Neutrophil (primary cell): ENCODE measurements around the gene EXOC6B.

ENCODE experiments used
- H3K27ac ChIP-seq: fragments of 200-600 bp; sonication (generic); 2 replicates; pipeline ENCODE4 v1.5.1; 2016; ENCODE audit warnings: mild to moderate bottlenecking, moderate library complexity
- H3K27me3 ChIP-seq: fragments of 200-600 bp; sonication (generic); 2 replicates; pipeline ENCODE4 v1.6.0; 2016; ENCODE audit warnings: mild to moderate bottlenecking
- H3K36me3 ChIP-seq: fragments of 200-600 bp; sonication (generic); 2 replicates; pipeline ENCODE4 v1.5.1; 2017
- H3K4me1 ChIP-seq, 2 experiments: fragments of 200-600 bp in 1 of 2; sonication (generic) in 1 of 2; 1 replicate in 1 of 2; 2 replicates in 1 of 2; pipeline versions ENCODE4 v1.5.1 to v1.6.1; 2013 to 2016; ENCODE audit warnings: low read depth in 1 of 2, low read length in 1 of 2, mild to moderate bottlenecking in 1 of 2, moderate library complexity in 1 of 2; ENCODE audit not compliant: control insufficient read depth in 1 of 2, insufficient read depth in 1 of 2
- H3K4me3 ChIP-seq, 2 experiments: fragments of 200-600 bp in 1 of 2; sonication (generic) in 1 of 2; 1 replicate in 1 of 2; 2 replicates in 1 of 2; pipeline ENCODE4 v1.5.1; 2013 to 2016; ENCODE audit warnings: low read depth in 1 of 2, low read length in 1 of 2, mild to moderate bottlenecking in 1 of 2, moderate library complexity in 1 of 2
- H3K9me3 ChIP-seq: fragments of 200-600 bp; sonication (generic); 2 replicates; pipeline ENCODE4 v1.5.1; 2016
- TF ChIP-seq, protein P1 (sequence below): fragments of 200-600 bp; sonication (generic); IDR thresholded peaks from 2 replicates; pipeline ENCODE4 v1.5.1; 2016; ENCODE audit warnings: antibody characterized with exemption

The EXOC6B gene

DNA sequence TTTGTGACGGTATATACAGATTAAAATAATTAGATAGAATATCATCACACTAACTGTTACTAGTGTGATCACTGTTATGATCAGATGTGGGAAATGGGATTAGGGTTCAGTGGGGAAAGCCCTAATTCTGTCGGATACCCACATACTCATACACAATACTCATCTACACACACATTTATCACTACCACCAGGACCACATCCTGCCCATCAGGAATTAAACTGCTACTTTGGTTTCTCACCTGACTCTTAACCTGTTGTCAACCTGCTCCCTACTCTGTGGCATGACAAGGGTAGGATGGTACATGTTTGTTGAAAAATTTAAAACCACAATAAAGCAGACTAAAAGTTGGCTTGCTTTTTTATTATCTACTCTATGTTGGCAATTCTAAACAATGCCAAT lies 653.4 kb downstream of the EXOC6B start:
- Histone ChIP-seq H3K27me3 (peaks cover 10% of the 10 kb centered on the region), H3K9me3 (no peaks in the 10 kb centered on the region), H3K4me3 (no peak overlapping the region), H3K27ac (no peak overlapping the region), H3K4me1 (no peaks in the 10 kb centered on the region), H3K36me3 (no peaks in the 10 kb centered on the region)
- TF ChIP-seq, protein P1, sequence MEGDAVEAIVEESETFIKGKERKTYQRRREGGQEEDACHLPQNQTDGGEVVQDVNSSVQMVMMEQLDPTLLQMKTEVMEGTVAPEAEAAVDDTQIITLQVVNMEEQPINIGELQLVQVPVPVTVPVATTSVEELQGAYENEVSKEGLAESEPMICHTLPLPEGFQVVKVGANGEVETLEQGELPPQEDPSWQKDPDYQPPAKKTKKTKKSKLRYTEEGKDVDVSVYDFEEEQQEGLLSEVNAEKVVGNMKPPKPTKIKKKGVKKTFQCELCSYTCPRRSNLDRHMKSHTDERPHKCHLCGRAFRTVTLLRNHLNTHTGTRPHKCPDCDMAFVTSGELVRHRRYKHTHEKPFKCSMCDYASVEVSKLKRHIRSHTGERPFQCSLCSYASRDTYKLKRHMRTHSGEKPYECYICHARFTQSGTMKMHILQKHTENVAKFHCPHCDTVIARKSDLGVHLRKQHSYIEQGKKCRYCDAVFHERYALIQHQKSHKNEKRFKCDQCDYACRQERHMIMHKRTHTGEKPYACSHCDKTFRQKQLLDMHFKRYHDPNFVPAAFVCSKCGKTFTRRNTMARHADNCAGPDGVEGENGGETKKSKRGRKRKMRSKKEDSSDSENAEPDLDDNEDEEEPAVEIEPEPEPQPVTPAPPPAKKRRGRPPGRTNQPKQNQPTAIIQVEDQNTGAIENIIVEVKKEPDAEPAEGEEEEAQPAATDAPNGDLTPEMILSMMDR = no peak

DNA sequence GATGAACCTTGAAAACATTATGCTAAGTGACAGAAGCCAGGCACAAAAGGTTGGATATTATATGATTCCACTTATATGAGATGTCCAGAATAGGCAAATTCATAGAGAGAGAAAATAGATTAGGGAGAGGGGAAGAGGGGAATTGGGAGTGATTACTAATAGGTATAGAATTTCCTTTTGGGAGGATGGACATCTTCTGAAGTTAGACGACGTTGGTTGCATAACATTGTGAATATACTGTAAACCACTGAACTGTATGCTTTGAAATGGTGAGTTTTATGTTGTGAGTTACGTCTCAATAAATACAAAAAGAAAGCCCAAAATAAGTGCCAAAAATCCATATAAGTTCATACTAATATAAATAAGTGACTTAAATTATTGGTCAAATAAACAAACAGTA lies 659.6 kb downstream of the EXOC6B start:
- H3K36me3 ChIP-seq = no peaks in the 10 kb centered on the region
- H3K4me1 ChIP-seq = peaks cover 0 to 3% of the 10 kb centered on the region in 2 experiments
- H3K27ac ChIP-seq = no peak overlapping the region
- H3K9me3 ChIP-seq = no peaks in the 10 kb centered on the region
- TF ChIP-seq, protein P1 = no peak
- H3K27me3 ChIP-seq = peaks cover 42% of the 10 kb centered on the region
- no peak overlapping the region for H3K4me3 ChIP-seq

DNA sequence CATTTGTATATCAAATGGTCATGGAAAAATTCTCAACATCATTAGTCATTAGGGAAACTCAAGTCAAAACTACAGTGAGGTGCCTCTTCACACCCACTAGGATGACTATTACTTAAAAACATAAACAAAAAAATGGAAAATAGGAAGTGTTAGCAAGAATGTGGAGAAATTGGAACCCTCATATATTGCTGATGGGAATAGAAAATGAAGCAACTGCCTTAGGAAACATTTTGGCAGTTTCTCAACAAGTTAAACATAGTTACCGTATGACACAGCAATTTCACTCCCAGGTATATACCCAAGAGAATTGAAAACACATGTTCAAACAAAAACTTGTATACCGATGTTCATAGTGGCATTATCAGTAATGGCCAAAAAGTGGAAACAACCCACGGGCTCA lies 660.0 kb downstream of the EXOC6B start:
- peaks cover 47% of the 10 kb centered on the region for H3K27me3 ChIP-seq
- TF ChIP-seq, protein P1 = no peak
- no peak overlapping the region for H3K27ac ChIP-seq
- H3K36me3 ChIP-seq = no peaks in the 10 kb centered on the region
- H3K9me3 ChIP-seq = no peaks in the 10 kb centered on the region
- no peak overlapping the region for H3K4me3 ChIP-seq
- H3K4me1 ChIP-seq = peaks cover 0 to 3% of the 10 kb centered on the region in 2 experiments

- Histone ChIP-seq H3K9me3 (no peaks in the 10 kb centered on the region), H3K36me3 (no peaks in the 10 kb centered on the region), H3K4me1 (peaks cover 0 to 3% of the 10 kb centered on the region in 2 experiments), H3K27me3 (peaks cover 49% of the 10 kb centered on the region), H3K4me3 (no peak overlapping the region), H3K27ac (no peak overlapping the region)
- TF ChIP-seq, protein P1 = no peak
Measured at GRCh38 chr2:72162574-72162973, 663.3 kb downstream of the EXOC6B start.

DNA sequence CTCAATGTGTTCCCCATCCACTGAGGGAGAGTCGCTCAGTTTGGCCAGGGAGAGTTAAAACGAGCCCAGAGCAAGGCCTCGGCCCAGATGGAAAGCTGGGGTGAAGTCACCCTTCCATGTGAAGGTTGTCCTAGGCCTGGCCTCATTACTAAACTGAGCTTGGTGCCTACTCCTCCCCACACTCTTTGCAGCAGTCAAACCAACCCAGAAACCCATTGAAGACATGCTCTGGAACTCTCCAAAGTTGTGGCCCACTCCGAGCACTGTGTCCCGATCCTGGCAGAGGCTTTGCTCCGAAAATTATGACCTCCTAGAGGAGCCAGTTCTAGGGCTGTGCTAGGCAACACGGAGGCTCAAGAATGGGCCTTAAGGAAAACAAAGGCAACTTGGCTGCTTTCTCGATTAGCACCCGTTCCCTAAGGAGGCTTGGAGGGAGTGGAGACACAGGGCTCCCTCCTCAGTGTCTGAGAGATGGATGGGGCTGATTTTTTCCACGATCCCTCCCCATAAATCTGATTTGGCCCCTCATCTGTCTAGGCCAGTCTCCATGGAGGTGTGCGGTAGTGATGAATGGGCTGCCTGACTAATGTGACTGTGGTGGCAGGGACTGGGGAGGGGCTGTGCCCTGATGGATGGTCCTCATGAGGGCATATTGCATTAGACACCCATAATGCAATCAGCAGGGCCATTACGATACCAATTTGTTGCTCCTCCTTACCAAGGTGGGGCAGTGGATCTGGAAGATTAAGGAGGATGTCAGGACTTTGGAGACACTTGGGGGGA lies 666.4 kb downstream of the EXOC6B start:
- Histone ChIP-seq H3K27ac (no peak overlapping the region), H3K36me3 (no peaks in the 10 kb centered on the region), H3K9me3 (no peaks in the 10 kb centered on the region), H3K4me3 (no peak overlapping the region), H3K4me1 (no peaks in the 10 kb centered on the region), H3K27me3 (peaks cover 77% of the 10 kb centered on the region)
- TF ChIP-seq, protein P1 = no peak
